ENCODE results near the gene LRIT3. TPM values are rescaled to one million over a fixed set of nuclear protein-coding genes. Genes with fewer than 3 reads are reported as not detected.
A peak's percentile ranks its signal among the peaks of the same experiment; 100 is the strongest.

The LRIT3 gene
- 0.20 TPM for polyA plus RNA-seq (ENCODE audit: insufficient read length)

DNA sequence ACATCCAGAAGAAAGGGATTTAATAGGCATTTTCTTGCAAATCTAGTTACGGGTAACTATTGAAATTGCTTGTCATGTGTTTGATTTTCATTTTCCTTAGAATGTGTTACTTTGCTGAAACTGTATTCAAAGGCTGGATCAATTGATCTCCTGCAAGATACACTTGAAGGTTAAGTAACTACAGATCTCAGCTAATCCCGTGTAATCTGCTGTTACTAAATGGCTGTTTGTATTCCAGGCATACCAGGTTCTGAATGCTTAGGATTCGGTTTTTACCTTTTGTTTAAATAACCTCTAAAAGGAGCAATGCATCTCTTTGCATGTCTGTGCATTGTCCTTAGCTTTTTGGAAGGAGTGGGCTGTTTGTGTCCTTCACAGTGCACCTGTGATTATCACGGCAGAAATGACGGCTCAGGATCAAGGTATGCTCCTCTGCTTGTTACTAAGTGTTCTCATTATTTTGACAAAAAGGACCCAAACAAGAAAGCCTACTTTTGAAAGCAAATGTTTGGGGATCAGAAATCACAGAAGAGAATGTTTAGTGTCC is at the start of gene LRIT3:
Gene LRIT3, plus strand, starts transcription at position 212 of the 547 bp plus-strand sequence. Its CDS starts 95 bp downstream, at position 307.
- DNase-seq (ENCODE audit: low read depth) = no peak

DNA sequence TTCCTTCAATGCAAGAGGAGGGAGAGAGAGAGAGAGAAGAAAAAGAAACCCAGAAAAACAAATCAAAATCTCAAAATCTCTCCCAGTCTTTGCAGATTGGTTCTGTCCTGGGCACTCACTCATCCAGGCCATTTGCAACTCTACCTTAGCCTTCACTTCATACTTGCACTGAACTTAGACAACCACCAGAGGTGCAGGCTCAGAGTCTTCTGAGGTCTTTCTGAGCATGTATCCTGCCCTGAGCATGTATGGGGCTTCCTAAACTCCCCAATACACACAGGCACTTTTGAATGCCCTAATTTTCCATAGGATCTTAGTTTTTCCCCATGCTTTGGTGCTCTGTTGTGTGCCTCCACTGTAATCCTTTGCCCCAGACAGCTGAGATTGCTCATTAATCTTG is 49.0 kb upstream of the LRIT3 start:
- DNase-seq (ENCODE audit: low read depth) = no peak

DNA sequence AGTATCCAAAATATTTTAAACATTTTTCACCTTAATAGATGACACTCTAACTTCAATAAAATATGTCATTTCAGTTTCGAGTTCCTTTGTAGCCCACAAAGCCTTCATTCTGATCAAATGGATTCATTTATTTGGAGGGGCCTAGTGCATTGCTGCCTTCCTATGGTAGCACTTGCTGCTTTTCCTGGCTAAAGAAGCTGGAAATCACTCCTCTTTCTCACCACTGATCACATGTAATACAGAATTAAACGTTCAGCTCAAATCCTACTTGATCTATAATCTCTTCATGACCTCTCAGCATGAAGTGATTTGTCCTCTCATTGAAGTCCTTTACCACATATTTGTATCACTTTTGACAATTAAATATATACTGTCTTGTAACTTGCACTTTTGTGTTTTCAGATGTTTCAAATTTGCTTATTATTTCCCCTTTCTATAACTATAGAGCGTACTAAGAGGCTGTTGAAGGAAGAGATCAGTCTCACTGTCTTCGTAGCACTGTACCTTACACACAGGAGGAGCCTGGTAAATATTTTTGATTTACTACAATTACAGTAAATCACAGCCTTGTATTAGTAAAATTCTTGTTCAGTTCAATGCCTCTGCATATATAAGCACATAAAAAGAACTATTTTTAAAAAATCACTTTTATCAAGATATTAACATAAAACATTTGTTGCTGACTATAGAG is 46.7 kb upstream of the LRIT3 start:
- no peak for DNase-seq (ENCODE audit: low read depth)

- no peak for DNase-seq (ENCODE audit: low read depth)
Measured at GRCh38 chr4:109801895-109802319, 46.0 kb upstream of the LRIT3 start, which contains the start of gene CFI. TSS of gene CFI (minus strand) at chr4:109801999. CDS start at chr4:109801971, 28 bp downstream.

- no peak for DNase-seq (ENCODE audit: low read depth)
Measured at GRCh38 chr4:109803924-109804571, 43.9 kb upstream of the LRIT3 start.

- no peak for DNase-seq (ENCODE audit: low read depth)
Measured at GRCh38 chr4:109809655-109810054, 38.3 kb upstream of the LRIT3 start.

DNA sequence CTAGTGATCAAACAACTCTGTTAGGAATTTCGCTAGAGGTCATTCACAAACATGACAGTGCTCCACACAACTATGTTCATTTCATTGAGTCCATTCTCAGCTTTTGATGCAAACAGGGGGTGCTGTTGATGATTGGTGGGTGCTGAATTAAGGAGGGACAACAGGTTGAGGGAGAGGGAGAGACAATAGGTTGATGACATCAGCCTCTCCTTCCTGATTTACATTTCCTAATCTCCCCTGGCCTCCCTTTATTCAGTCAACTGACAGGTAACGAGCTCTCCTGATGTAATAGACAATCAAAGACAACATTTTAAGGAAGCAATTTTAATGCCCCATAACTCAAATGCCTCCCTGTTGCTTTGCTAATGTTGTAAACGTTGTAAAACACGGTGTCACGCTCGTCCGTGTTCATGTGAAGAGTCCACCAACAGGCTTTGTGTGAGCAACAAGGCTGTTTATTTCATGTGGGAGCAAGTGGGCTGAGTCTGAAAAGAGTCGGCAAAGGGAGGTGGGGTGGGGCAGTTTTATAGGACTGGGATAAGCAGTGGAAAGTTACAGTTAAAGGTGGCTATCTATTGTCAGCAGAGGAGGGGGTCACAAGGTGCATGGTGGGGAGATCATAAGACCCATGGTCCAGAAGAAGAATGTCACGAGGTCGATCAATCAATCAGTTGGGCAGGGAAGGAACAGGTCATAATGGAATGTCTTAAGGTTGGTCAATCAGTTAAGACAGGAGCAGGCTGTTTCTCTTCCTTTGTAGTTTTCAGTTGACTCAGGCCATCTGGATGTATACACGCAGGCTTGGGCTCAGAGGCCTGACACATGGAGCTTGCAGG is 37.1 kb upstream of the LRIT3 start:
- no peak for DNase-seq (ENCODE audit: low read depth)

GRCh38 chr4:109811707-109812106 is 36.2 kb upstream of the LRIT3 start:
- DNase-seq (ENCODE audit: low read depth) = no peak

DNA sequence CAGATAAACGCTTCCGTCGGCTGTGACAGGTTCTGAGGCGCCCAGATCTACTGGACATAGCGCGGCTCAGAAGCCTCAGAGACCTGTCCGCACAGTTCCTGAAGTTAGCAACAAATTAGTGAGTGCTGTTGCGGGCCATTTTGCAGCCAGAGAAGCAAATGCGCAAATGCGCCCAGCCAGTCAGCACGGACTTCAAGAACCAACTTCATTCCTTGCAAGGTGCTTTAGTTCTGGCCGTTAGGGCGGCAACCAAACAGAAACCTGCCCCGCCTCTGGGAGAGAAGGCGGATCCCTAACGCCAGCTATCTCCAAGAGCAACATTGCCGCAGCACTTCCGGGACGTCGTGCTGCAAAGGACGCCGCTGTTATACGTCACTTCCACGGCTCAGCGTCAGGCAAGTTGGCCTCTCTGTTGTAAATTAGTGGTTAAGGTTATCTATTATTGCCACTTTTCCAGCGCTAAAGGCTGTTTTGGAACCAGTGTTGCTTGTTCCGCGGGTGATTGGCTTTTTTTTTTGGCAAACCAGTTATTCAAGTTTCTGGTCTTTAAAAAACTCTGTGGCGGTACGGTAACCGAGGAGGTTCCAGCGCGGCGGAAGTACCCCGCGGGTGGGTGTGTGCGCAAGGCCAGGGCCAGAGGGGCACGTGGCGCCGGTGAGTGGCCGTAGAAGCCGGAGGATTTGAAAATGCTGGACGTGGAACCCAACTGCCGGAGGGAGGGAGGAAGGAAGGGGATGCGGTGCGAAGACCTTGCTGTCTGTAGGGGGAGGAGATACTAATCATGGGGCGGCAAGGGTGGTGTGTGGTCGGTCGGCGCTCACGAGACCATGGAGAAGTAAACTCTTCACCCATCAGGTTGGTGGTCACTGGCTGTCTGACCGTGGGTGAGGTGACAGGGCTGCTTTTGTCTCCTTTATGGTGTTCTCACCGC is 32.5 kb upstream of the LRIT3 start, which contains the start of gene GAR1:
Gene GAR1, plus strand, starts transcription at position 612 of the 931 bp plus-strand sequence. CDS start 403 bp downstream, outside the sequence.
- DNase-seq (ENCODE audit: low read depth) = peak; percentile 91

GRCh38 chr4:109816082-109816442 is 31.8 kb upstream of the LRIT3 start:
- DNase-seq (ENCODE audit: low read depth) = no peak

- DNase-seq (ENCODE audit: low read depth) = no peak
Measured at GRCh38 chr4:109816894-109817293, 31.0 kb upstream of the LRIT3 start.

DNA sequence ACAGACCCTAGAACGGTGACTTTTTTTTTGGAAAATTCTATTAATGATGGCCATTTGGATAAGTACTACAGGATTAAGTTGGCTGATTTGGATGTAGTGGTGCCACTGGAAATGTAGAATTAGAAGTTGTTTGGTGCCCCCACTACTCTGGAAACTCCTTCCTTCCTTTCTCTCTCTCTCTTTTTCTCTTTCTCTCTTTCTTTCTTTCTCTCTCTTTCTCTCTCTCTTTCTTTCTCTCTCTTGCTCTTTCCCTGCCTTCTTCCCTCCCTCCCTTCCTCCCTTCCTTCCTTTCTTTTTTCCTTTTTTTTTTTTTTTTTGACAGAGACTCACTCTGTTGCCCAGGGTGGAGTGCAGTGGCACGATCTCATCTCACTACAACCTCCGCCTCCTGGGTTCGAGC is 29.6 kb upstream of the LRIT3 start:
- DNase-seq (ENCODE audit: low read depth) = no peak

DNA sequence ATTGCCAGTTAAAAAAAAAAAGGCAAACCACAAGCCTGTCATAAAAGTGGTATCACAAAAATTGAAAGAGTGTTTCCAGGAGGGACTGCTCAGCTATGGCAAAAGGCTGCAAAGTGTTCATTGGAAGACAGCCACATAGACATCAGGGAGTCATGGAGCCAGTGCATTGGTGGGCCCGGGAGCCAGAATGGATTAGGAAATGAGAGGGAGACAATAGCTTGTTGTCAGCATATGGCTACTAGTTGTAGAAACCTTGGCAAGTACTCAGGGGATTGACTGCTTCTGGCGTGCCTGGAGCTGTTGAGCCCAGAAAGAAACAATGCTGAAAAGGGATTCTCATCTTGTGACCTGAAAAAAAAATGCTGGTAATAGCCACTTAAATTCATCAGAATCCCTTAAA is 27.3 kb upstream of the LRIT3 start:
- DNase-seq (ENCODE audit: low read depth) = no peak

DNA sequence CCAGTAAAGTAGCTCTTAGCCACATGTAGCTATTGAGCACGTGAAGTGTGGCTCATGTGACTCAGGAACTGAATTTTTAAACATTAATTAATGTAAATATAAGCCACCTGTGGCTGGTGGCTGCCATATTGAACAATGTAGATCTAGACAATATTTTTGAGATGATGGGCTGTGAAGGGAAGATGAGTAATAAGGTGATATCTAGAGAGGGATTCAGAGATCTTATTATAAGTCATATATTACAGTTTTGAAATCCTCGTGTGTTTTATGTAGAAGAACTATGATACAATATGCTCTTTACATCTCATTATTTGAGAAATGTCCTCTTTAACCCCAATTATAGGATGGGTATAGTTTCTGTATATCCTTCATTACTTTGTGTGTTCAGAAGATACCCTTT is 26.7 kb upstream of the LRIT3 start:
- no peak for DNase-seq (ENCODE audit: low read depth)

DNA sequence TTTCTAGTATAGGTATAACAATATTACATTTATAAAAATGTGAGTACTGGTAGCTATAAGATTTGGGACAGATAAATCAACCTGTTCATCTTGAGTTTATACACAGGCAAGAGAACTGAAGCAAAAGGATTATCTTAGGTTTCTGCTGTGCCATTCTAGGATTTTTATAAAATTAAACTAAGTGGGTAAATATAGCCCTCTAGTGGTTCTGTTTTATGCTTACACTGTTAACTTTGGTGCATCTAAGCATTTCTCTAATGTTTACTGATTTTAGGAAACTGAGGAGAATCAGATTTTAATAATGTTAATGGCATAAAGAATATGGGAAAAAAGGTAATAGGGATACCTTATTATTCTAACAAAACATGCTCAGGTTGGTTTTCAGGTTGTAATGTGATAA is 21.2 kb upstream of the LRIT3 start:
- no peak for DNase-seq (ENCODE audit: low read depth)

GRCh38 chr4:109827672-109828071 is 20.2 kb upstream of the LRIT3 start, which contains the start of gene RRH:
TSS of gene RRH (plus strand) at chr4:109827972. CDS start at chr4:109828028, 56 bp downstream.
- no peak for DNase-seq (ENCODE audit: low read depth)

- no peak for DNase-seq (ENCODE audit: low read depth)
Measured at GRCh38 chr4:109833756-109834155, 14.2 kb upstream of the LRIT3 start.

DNA sequence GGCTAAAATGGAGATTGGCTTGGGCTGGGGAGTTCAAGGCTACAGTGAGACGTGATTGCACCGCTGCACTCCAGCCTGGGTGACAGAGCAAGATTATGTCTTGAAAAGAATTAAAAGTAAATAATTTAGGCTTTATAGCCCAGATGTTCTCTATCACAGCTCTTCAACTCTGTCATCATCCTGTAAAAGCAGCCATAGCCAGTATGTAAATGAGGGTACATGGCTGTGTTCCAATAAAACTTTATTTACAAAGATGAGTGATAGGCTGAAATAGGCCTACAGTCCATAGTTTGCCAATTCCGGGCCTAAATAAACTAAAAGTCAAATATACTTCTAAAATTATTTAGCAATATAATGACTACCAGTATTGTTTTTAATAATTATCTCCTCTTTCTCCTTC is 10.9 kb upstream of the LRIT3 start:
- no peak for DNase-seq (ENCODE audit: low read depth)

- DNase-seq (ENCODE audit: low read depth) = no peak
Measured at GRCh38 chr4:109846395-109847098, 1.4 kb upstream of the LRIT3 start.

DNA sequence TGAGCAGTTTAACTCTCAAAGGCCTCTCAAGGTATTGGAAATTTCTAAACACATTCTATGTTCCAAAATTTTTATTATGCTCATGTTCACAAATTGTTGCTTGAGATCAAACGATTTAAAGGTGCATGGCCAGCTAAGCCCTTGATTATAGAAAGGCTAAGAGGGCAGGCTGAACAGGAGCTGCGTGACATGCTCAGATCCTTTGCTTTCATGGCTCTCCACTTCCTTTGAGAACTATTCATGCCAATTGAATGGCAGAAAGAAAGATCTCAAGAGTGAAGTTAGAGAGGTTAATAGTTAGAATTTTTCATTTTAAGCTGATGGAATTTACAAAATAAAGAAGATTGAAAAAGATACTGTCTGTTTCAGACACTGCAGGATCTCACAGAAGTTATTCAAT is 594 bp downstream of the LRIT3 start:
- no peak for DNase-seq (ENCODE audit: low read depth)
